Activated naive CD4-positive, alpha-beta T cell treated with anti-CD3 and anti-CD28 coated beads, Interleukin-2, amount 50 U/mL, for 24 hours (primary cell): ENCODE data around the gene FAT4.

Experiments
- H3K27ac Mint-ChIP-seq: one replicate; pipeline ENCODE4 v1.8.0; 2021; ENCODE audit warnings: mild to moderate bottlenecking, mixed read lengths
- H3K27me3 Mint-ChIP-seq: one replicate; pipeline ENCODE4 v1.8.0; 2021; ENCODE audit warnings: mixed read lengths
- H3K36me3 Mint-ChIP-seq: one replicate; pipeline ENCODE4 v1.8.0; 2021; ENCODE audit warnings: mixed read lengths
- H3K4me1 Mint-ChIP-seq: one replicate; pipeline ENCODE4 v1.8.0; 2021; ENCODE audit warnings: mixed read lengths
- H3K4me3 Mint-ChIP-seq: one replicate; pipeline ENCODE4 v1.8.0; 2021; ENCODE audit warnings: mild to moderate bottlenecking, mixed read lengths
- H3K9me3 Mint-ChIP-seq: one replicate; pipeline ENCODE4 v1.8.0; 2021; ENCODE audit warnings: mixed read lengths

The FAT4 gene

GRCh38 chr4:125346616-125347015, 31.9 kb downstream of the FAT4 start:
- H3K36me3 Mint-ChIP-seq = no peaks in the 10 kb centered on the region
- no peak overlapping the region for H3K4me3 Mint-ChIP-seq
- H3K9me3 Mint-ChIP-seq = no peaks in the 10 kb centered on the region
- H3K4me1 Mint-ChIP-seq = no peaks in the 10 kb centered on the region
- H3K27ac Mint-ChIP-seq = no peak overlapping the region
- no peaks in the 10 kb centered on the region for H3K27me3 Mint-ChIP-seq

GRCh38 chr4:125350470-125351135, 35.8 kb downstream of the FAT4 start:
- no peaks in the 10 kb centered on the region for H3K36me3 Mint-ChIP-seq
- no peak overlapping the region for H3K4me3 Mint-ChIP-seq
- no peaks in the 10 kb centered on the region for H3K9me3 Mint-ChIP-seq
- H3K4me1 Mint-ChIP-seq = no peaks in the 10 kb centered on the region
- H3K27ac Mint-ChIP-seq = no peak overlapping the region
- H3K27me3 Mint-ChIP-seq = no peaks in the 10 kb centered on the region

- H3K9me3 Mint-ChIP-seq = no peaks in the 10 kb centered on the region
- H3K27ac Mint-ChIP-seq = no peak overlapping the region
- no peaks in the 10 kb centered on the region for H3K36me3 Mint-ChIP-seq
- no peaks in the 10 kb centered on the region for H3K27me3 Mint-ChIP-seq
- no peak overlapping the region for H3K4me3 Mint-ChIP-seq
- H3K4me1 Mint-ChIP-seq = no peaks in the 10 kb centered on the region
These were observed 37.8 kb downstream of the FAT4 start for GRCh38 chr4:125352521-125352920.

- H3K4me3 Mint-ChIP-seq = no peak overlapping the region
- no peaks in the 10 kb centered on the region for H3K4me1 Mint-ChIP-seq
- no peaks in the 10 kb centered on the region for H3K9me3 Mint-ChIP-seq
- H3K36me3 Mint-ChIP-seq = no peaks in the 10 kb centered on the region
- no peak overlapping the region for H3K27ac Mint-ChIP-seq
- H3K27me3 Mint-ChIP-seq = no peaks in the 10 kb centered on the region
These were observed 38.4 kb downstream of the FAT4 start for GRCh38 chr4:125353131-125353530.

GRCh38 chr4:125355791-125356190, 41.0 kb downstream of the FAT4 start:
- H3K36me3 Mint-ChIP-seq = no peaks in the 10 kb centered on the region

GRCh38 chr4:125357675-125358074, 42.9 kb downstream of the FAT4 start:
- Mint-ChIP-seq H3K27ac (no peak overlapping the region), H3K36me3 (no peaks in the 10 kb centered on the region), H3K4me1 (no peaks in the 10 kb centered on the region), H3K9me3 (no peaks in the 10 kb centered on the region), H3K4me3 (no peak overlapping the region), H3K27me3 (no peaks in the 10 kb centered on the region)

More at GRCh38 chr4:125355791-125356190, 41.0 kb downstream of the FAT4 start:
- Mint-ChIP-seq H3K9me3 (no peaks in the 10 kb centered on the region), H3K27ac (no peak overlapping the region), H3K27me3 (no peaks in the 10 kb centered on the region), H3K4me1 (no peaks in the 10 kb centered on the region), H3K4me3 (no peak overlapping the region)

GRCh38 chr4:125358453-125358852, 43.7 kb downstream of the FAT4 start:
- H3K4me3 Mint-ChIP-seq = no peak overlapping the region
- no peaks in the 10 kb centered on the region for H3K36me3 Mint-ChIP-seq
- H3K27me3 Mint-ChIP-seq = no peaks in the 10 kb centered on the region
- H3K9me3 Mint-ChIP-seq = no peaks in the 10 kb centered on the region
- H3K27ac Mint-ChIP-seq = no peak overlapping the region
- no peaks in the 10 kb centered on the region for H3K4me1 Mint-ChIP-seq

DNA sequence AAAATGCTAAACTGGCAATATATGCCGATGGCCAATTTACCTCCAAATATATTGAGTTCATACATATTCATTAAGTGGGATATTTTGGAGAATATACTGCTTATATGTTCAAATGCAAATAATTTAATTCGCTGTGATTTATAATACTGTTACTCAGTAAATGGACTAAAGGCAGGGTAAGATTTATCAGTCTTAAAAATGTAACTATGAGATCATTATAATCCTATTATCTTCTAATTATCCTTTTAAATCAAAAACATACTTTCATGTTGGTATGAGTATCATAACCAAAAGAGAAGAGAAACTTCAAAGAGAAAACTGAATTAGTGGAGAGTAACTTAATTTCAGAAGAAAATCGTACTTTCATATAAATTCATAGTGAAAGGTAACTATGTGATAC, 44.6 kb downstream of the FAT4 start:
- H3K4me3 Mint-ChIP-seq = no peak overlapping the region
- H3K27me3 Mint-ChIP-seq = no peaks in the 10 kb centered on the region
- no peaks in the 10 kb centered on the region for H3K9me3 Mint-ChIP-seq
- H3K27ac Mint-ChIP-seq = no peak overlapping the region
- no peaks in the 10 kb centered on the region for H3K4me1 Mint-ChIP-seq
- H3K36me3 Mint-ChIP-seq = no peaks in the 10 kb centered on the region

GRCh38 chr4:125359960-125360634, 45.3 kb downstream of the FAT4 start:
- no peak overlapping the region for H3K4me3 Mint-ChIP-seq

DNA sequence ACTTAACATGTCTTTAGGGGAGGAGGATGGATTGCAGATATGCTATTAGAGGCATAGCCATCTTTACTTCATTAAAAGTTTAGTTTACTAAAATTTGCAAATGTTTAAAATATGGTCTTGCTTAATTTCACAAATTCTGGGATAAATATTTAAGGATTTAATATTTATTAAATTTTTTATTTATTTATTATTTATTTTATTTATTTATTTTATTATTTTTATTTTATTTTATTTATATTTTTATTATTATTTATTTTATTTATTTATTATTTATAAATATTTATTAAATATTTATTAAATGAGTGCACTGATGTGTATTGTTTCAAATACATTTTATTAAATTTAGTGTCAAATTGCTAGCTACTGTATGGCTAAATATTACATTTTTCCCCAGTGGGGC, 46.0 kb downstream of the FAT4 start:
- no peaks in the 10 kb centered on the region for H3K4me1 Mint-ChIP-seq
- H3K27ac Mint-ChIP-seq = no peak overlapping the region
- no peaks in the 10 kb centered on the region for H3K9me3 Mint-ChIP-seq
- H3K27me3 Mint-ChIP-seq = no peaks in the 10 kb centered on the region
- no peak overlapping the region for H3K4me3 Mint-ChIP-seq
- H3K36me3 Mint-ChIP-seq = no peaks in the 10 kb centered on the region

More at GRCh38 chr4:125359960-125360634, 45.3 kb downstream of the FAT4 start:
- Mint-ChIP-seq H3K27ac (no peak overlapping the region), H3K36me3 (no peaks in the 10 kb centered on the region), H3K9me3 (no peaks in the 10 kb centered on the region), H3K4me1 (no peaks in the 10 kb centered on the region), H3K27me3 (no peaks in the 10 kb centered on the region)
